Lower lobe of right lung (tissue), 2 donors: ENCODE data around the gene SPATA17. TPM values are rescaled to one million over a fixed set of nuclear protein-coding genes. Genes with fewer than 3 reads are reported as not detected.

Source experiments
- ATAC-seq, 2 donors: fragments of 200-7000 bp; cut with Tn5 transposase; one replicate each; pipeline ENCODE4 v1.9.1; 2020 to 2022; ENCODE audit warnings: mild to moderate bottlenecking in 2 of 2, moderate library complexity in 2 of 2
- DNase-seq: peaks from one replicate; pipeline ENCODE4 v3.0.0-alpha.2; 2020
- H3K27ac ChIP-seq: fragments of 200-600 bp; one replicate; pipeline ENCODE4 v1.8.0; 2022
- H3K27me3 ChIP-seq: fragments of 200-600 bp; one replicate; pipeline ENCODE4 v1.8.0; 2022; ENCODE audit warnings: low read depth
- H3K36me3 ChIP-seq: fragments of 200-600 bp; one replicate; pipeline ENCODE4 v1.8.0; 2022; ENCODE audit warnings: mild to moderate bottlenecking
- H3K4me1 ChIP-seq: fragments of 200-600 bp; one replicate; pipeline ENCODE4 v1.8.0; 2022
- H3K4me3 ChIP-seq: fragments of 200-600 bp; one replicate; pipeline ENCODE4 v1.8.0; 2022; ENCODE audit warnings: mild to moderate bottlenecking
- H3K9me3 ChIP-seq: fragments of 200-600 bp; one replicate; pipeline ENCODE4 v1.8.0; 2022
- CTCF ChIP-seq: fragments of 200-600 bp; IDR thresholded peaks from one replicate; pipeline ENCODE4 v1.8.0; 2022; ENCODE audit warnings: antibody characterized with exemption, mild to moderate bottlenecking
- intact Hi-C: fragments of 100-400 bp; cut with DNase I; formaldehyde crosslinking; loops from one replicate; pipeline ENCODE4 v1.11.0; 2022
- total RNA-seq: library from RNA; stranded (reverse); fragmentation: NEBNext Ultra II Directional; extraction: Animal tissue kit (Norgen Biotek cat#: 25700); gene quantifications from one replicate; pipeline ENCODE4 v1.2.1, GENCODE V29; 2021
- donor health status: DM: no; HTN: yes; CAD: no; lungs with severe emphysema.

SPATA17 gene
- total RNA-seq, 1 donor from 2014 or later: 4.0 TPM

- Histone ChIP-seq H3K4me1 (no peaks in the 10 kb centered on the region), H3K27ac (no peak overlapping the region), H3K4me3 (no peak overlapping the region), H3K27me3 (no peaks in the 10 kb centered on the region), H3K36me3 (no peaks in the 10 kb centered on the region), H3K9me3 (no peaks in the 10 kb centered on the region)
- no peak for DNase-seq
- no peak for TF ChIP-seq CTCF
- intact Hi-C loops: no loop called here
- no peak for ATAC-seq
These were observed 138.6 kb downstream of the SPATA17 start for GRCh38 chr1:217769768-217770167.

- Histone ChIP-seq H3K27me3 (no peaks in the 10 kb centered on the region), H3K4me3 (no peak overlapping the region), H3K9me3 (no peaks in the 10 kb centered on the region), H3K36me3 (no peaks in the 10 kb centered on the region), H3K27ac (no peak overlapping the region), H3K4me1 (no peaks in the 10 kb centered on the region)
- intact Hi-C loops: no loop called here
- no peak for TF ChIP-seq CTCF
- DNase-seq (no peak), ATAC-seq (no peak)
These were observed 139.8 kb downstream of the SPATA17 start for GRCh38 chr1:217770918-217771317.

DNA sequence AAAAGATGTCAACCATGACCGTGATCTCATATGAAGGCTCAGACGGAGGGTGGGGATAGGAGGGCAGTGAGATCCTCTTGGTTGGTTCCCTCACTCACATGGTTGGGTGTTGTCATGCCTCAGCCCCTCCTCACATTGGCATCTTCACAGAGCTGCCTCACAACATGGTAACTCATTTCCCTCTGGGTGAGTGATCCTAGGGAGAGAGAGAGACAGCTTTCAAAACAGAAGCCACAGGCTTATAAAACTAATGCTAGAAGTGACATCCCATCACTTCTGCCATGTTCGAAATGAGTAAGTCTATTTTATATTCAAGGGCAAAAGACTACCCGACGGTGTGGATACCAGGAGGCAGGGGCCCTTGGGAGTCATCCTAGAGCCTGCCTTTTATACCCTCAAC is 145.5 kb downstream of the SPATA17 start:
- no peaks in the 10 kb centered on the region for H3K36me3 ChIP-seq
- intact Hi-C loops: no loop called here

GRCh38 chr1:217781056-217781455 is 149.9 kb downstream of the SPATA17 start:
- no peaks in the 10 kb centered on the region for H3K27me3 ChIP-seq
- DNase-seq: no peak
- H3K27ac ChIP-seq: no peak overlapping the region
- H3K4me3 ChIP-seq: no peak overlapping the region
- no peaks in the 10 kb centered on the region for H3K4me1 ChIP-seq
- intact Hi-C loops: no loop called here
- no peaks in the 10 kb centered on the region for H3K36me3 ChIP-seq
- no peak for ATAC-seq
- H3K9me3 ChIP-seq: no peaks in the 10 kb centered on the region
- TF ChIP-seq CTCF: no peak

More for the DNA sequence above, 145.5 kb downstream of the SPATA17 start:
- ATAC-seq (no peak), DNase-seq (no peak)
- Histone ChIP-seq H3K4me3 (no peak overlapping the region), H3K27ac (no peak overlapping the region), H3K27me3 (no peaks in the 10 kb centered on the region), H3K4me1 (no peaks in the 10 kb centered on the region), H3K9me3 (no peaks in the 10 kb centered on the region)
- no peak for TF ChIP-seq CTCF

GRCh38 chr1:217791091-217791490 is 159.9 kb downstream of the SPATA17 start:
- TF ChIP-seq CTCF: no peak
- Histone ChIP-seq H3K4me1 (no peaks in the 10 kb centered on the region), H3K36me3 (no peaks in the 10 kb centered on the region), H3K27ac (no peak overlapping the region), H3K27me3 (no peaks in the 10 kb centered on the region), H3K4me3 (no peak overlapping the region), H3K9me3 (no peaks in the 10 kb centered on the region)
- ATAC-seq (no peak), DNase-seq (no peak)
- intact Hi-C loops: no loop called here

DNA sequence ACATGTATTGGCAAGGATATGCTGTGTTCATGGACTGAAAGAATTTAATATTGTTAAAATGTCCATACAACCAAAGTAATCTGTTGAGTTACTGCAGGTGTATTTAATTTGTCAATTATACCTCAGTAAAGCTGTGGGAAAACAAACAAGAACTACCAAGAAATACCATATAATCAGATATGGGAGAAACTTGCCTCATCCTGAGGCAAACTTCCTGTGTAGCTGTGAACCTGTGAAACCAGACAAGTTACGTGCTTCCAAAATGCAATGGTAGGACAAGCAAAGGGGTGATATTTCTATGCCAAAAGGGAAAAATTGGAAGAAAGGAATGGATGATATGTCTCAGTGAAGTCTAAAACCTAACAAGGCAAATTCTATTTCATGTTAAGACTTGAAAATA is 174.6 kb downstream of the SPATA17 start:
- intact Hi-C loops: no loop called here
- Histone ChIP-seq H3K27ac (no peak overlapping the region), H3K4me1 (no peaks in the 10 kb centered on the region), H3K36me3 (no peaks in the 10 kb centered on the region), H3K9me3 (no peaks in the 10 kb centered on the region), H3K4me3 (no peak overlapping the region), H3K27me3 (no peaks in the 10 kb centered on the region)
- no peak for ATAC-seq
- TF ChIP-seq CTCF: no peak
- no peak for DNase-seq
